GM21423 (cell line): ENCODE results near the gene YTHDF2.
"Not testable (repeated sequence)": the region's sequence is repeated elsewhere in the genome, so short reads cannot be mapped to it uniquely, and the experiment has no call there.

Experiments used
- ATAC-seq: cut with Tn5 transposase; IDR thresholded peaks from one replicate; pipeline ENCODE4 v1.9.1; 2021; ENCODE audit warnings: mild to moderate bottlenecking, moderate library complexity; ENCODE audit not compliant: unreplicated experiment

YTHDF2 gene

GRCh38 chr1:28736450-28737306 is at the start of gene YTHDF2:
TSS of gene YTHDF2 (plus strand) at chr1:28736940. CDS start at chr1:28737121, 181 bp downstream.
- ATAC-seq = peak; percentile 90

GRCh38 chr1:28691627-28692026 is 45.1 kb upstream of the YTHDF2 start:
- ATAC-seq = not testable (repeated sequence)

GRCh38 chr1:28703629-28704028 is 33.1 kb upstream of the YTHDF2 start:
- no peak for ATAC-seq

GRCh38 chr1:28716336-28716735 is 20.4 kb upstream of the YTHDF2 start:
- ATAC-seq = no peak

- no peak for ATAC-seq
Observed at GRCh38 chr1:28718166-28718565, 18.6 kb upstream of the YTHDF2 start.

- ATAC-seq = no peak
Observed at GRCh38 chr1:28718586-28719331, 18.0 kb upstream of the YTHDF2 start.

- no peak for ATAC-seq
Observed at GRCh38 chr1:28719332-28719619, 17.5 kb upstream of the YTHDF2 start.

- ATAC-seq = no peak
Observed at GRCh38 chr1:28720376-28720775, 16.4 kb upstream of the YTHDF2 start.

GRCh38 chr1:28721927-28722326 is 14.8 kb upstream of the YTHDF2 start:
- ATAC-seq = not testable (repeated sequence)

- not testable (repeated sequence) for ATAC-seq
Observed at GRCh38 chr1:28725365-28725764, 11.4 kb upstream of the YTHDF2 start.

- ATAC-seq = no peak
Observed at GRCh38 chr1:28735961-28736449, 735 bp upstream of the YTHDF2 start.

GRCh38 chr1:28737307-28738132 is 780 bp downstream of the YTHDF2 start:
- no peak for ATAC-seq

GRCh38 chr1:28740118-28740517 is 3.4 kb downstream of the YTHDF2 start:
- no peak for ATAC-seq

- no peak for ATAC-seq
Observed at GRCh38 chr1:28744184-28744583, 7.4 kb downstream of the YTHDF2 start.

GRCh38 chr1:28745653-28746173 is 9.0 kb downstream of the YTHDF2 start:
- no peak for ATAC-seq

- ATAC-seq = no peak
Observed at GRCh38 chr1:28750330-28750729, 13.6 kb downstream of the YTHDF2 start.

- not testable (repeated sequence) for ATAC-seq
Observed at GRCh38 chr1:28750771-28751294, 14.1 kb downstream of the YTHDF2 start.

GRCh38 chr1:28751315-28752060 is 14.7 kb downstream of the YTHDF2 start:
- ATAC-seq = no peak

- ATAC-seq = no peak
Observed at GRCh38 chr1:28755701-28756100, 19.0 kb downstream of the YTHDF2 start.

GRCh38 chr1:28756846-28757245 is 20.1 kb downstream of the YTHDF2 start:
- ATAC-seq = no peak
